Measurements from ENCODE around the gene TP53INP2. TPM values are rescaled to one million over a fixed set of nuclear protein-coding genes. Genes with fewer than 3 reads are reported as not detected.
A peak's percentile ranks its signal among the peaks of the same experiment; 100 is the strongest.

TP53INP2 gene
- total and polyA plus RNA-seq, 2 of the 8 experiments (the other 6 are each of a cell fraction or from before 2014, with no cell fraction given), result 2.4 to 4.8 TPM

GRCh38 chr20:34709831-34710567, 5.9 kb downstream of the TP53INP2 start (continued):
- TF ChIP-seq SIX5 (IDR thresholded peaks at IDR 0.05; ENCODE audit: low read depth, low read length), result no peak
- TF ChIP-seq SUZ12 (IDR thresholded peaks at IDR 0.05; ENCODE audit: low read length), result peak; percentile 56; the same call in 1 of the 2 replicates
- no peak for TF ChIP-seq RBBP5 (IDR thresholded peaks at IDR 0.05; ENCODE audit: borderline replicate concordance, low read depth, low read length)
- TF ChIP-seq SAP30 (IDR thresholded peaks at IDR 0.05; ENCODE audit: insufficient read depth, insufficient replicate concordance, low read length), result no peak
- TF ChIP-seq KDM5A (IDR thresholded peaks at IDR 0.05; ENCODE audit: low read length), result no peak
- TF ChIP-seq RAD21 (IDR thresholded peaks at IDR 0.05 in 1 of 2, conservative IDR thresholded peaks at IDR 0.05 in 1 of 2; ENCODE audit: low read depth in 2 of 2, low read length in 2 of 2), result 0 out of 4 replicates have a peak, but pooled peaks of 1 of the 2 experiments have one; percentile 4
- TF ChIP-seq CHD1 (IDR thresholded peaks at IDR 0.05; ENCODE audit: low read depth, low read length), result no peak
- TF ChIP-seq CREB1 (IDR thresholded peaks at IDR 0.05), result no peak
- TF ChIP-seq POLR2AphosphoS5 (IDR thresholded peaks at IDR 0.05; ENCODE audit: low read depth, low read length), result no peak
- no peak for TF ChIP-seq YY1 (IDR thresholded peaks at IDR 0.05; ENCODE audit: low read depth, low read length)
- no peak for TF ChIP-seq TAF7 (optimal IDR thresholded peaks at IDR 0.05; ENCODE audit: borderline replicate concordance, low read depth, low read length)
- TF ChIP-seq HDAC6 (IDR thresholded peaks at IDR 0.05; ENCODE audit: low read depth, low read length), result no peak
- no peak for TF ChIP-seq BCL11A (IDR thresholded peaks at IDR 0.05; ENCODE audit: low read depth in 2 of 2, low read length in 2 of 2)
- TF ChIP-seq MAX (IDR thresholded peaks at IDR 0.05), result peak; percentile 45; the same call in 1 of the 2 replicates
- TF ChIP-seq KDM4A (IDR thresholded peaks at IDR 0.05; ENCODE audit: low read depth, low read length, severe bottlenecking), result peak; percentile 20
- TF ChIP-seq ATF2 (IDR thresholded peaks at IDR 0.05; ENCODE audit: low read length), result no peak
- TF ChIP-seq BACH1 (IDR thresholded peaks at IDR 0.05; ENCODE audit: low read length), result no peak
- no peak for TF ChIP-seq SIRT6 (IDR thresholded peaks at IDR 0.05; ENCODE audit: low read length)
- TF ChIP-seq CBX5 (IDR thresholded peaks at IDR 0.05; ENCODE audit: low read depth, low read length), result no peak
- TF ChIP-seq CHD2 (IDR thresholded peaks at IDR 0.05; ENCODE audit: low read length), result no peak
- no peak for TF ChIP-seq USF2 (IDR thresholded peaks at IDR 0.05; ENCODE audit: low read length)
